Inferior parietal cortex (tissue), 1 donor: ENCODE data around the gene SPATA32.
"Not testable (repeated sequence)": the region's sequence is repeated elsewhere in the genome, so short reads cannot be mapped to it uniquely, and the experiment has no call there.

Experiments
- DNase-seq: peaks from one replicate; pipeline ENCODE4 v3.0.0-alpha.2; 2016; ENCODE audit errors: extremely low spot score

The SPATA32 gene

GRCh38 chr17:45271603-45272002 lies 9.7 kb upstream of the SPATA32 start:
- DNase-seq, result no peak

GRCh38 chr17:45270828-45271418 lies 9.0 kb upstream of the SPATA32 start:
- no peak for DNase-seq

GRCh38 chr17:45269912-45270311 lies 8.0 kb upstream of the SPATA32 start:
- DNase-seq, result no peak

GRCh38 chr17:45267436-45268055 lies 5.7 kb upstream of the SPATA32 start:
- DNase-seq, result no peak

GRCh38 chr17:45266372-45266926 lies 4.6 kb upstream of the SPATA32 start:
- no peak for DNase-seq

- no peak for DNase-seq
Observed at GRCh38 chr17:45265821-45266220, 3.9 kb upstream of the SPATA32 start.

- DNase-seq, result no peak
Observed at GRCh38 chr17:45264988-45265387, 3.1 kb upstream of the SPATA32 start.

GRCh38 chr17:45264430-45264829 lies 2.5 kb upstream of the SPATA32 start:
- DNase-seq, result no peak

- DNase-seq, result no peak
Observed at GRCh38 chr17:45263477-45263860, 1.6 kb upstream of the SPATA32 start.

- no peak for DNase-seq
Observed at GRCh38 chr17:45262516-45263476, 902 bp upstream of the SPATA32 start.

- DNase-seq, result no peak
Observed at GRCh38 chr17:45260204-45260783, 1.6 kb downstream of the SPATA32 start.

- DNase-seq, result no peak
Observed at GRCh38 chr17:45258981-45259380, 2.9 kb downstream of the SPATA32 start.

GRCh38 chr17:45257115-45257514 lies 4.8 kb downstream of the SPATA32 start:
- no peak for DNase-seq

- no peak for DNase-seq
Observed at GRCh38 chr17:45256114-45256966, 5.6 kb downstream of the SPATA32 start.

- DNase-seq, result no peak
Observed at GRCh38 chr17:45255358-45255757, 6.5 kb downstream of the SPATA32 start.

- no peak for DNase-seq
Observed at GRCh38 chr17:45253879-45254278, 8.0 kb downstream of the SPATA32 start.

- not testable (repeated sequence) for DNase-seq
Observed at GRCh38 chr17:45253237-45253636, 8.7 kb downstream of the SPATA32 start.

GRCh38 chr17:45251931-45252330 lies 10.0 kb downstream of the SPATA32 start:
- DNase-seq, result no peak

- DNase-seq, result no peak
Observed at GRCh38 chr17:45248132-45248957, 13.5 kb downstream of the SPATA32 start.
